GM12865 (cell line): ENCODE results near the gene RGS14.

Experiments
- DNase-seq: peaks from one replicate; pipeline ENCODE4 v3.0.0; 2010; ENCODE audit warnings: low read depth
- H3K4me3 ChIP-seq: 2 replicates; pipeline ENCODE4 v1.5.1; 2011; ENCODE audit warnings: mild to moderate bottlenecking, low read depth, low read length, control low read depth
- TF ChIP-seq, protein P1 (sequence below): IDR thresholded peaks from 2 replicates; pipeline ENCODE4 v1.5.1; 2011; ENCODE audit warnings: low read length, control low read depth, low read depth, inconsistent platforms; ENCODE audit not compliant: insufficient read depth; ENCODE audit errors: missing control alignments

RGS14 gene

DNA sequence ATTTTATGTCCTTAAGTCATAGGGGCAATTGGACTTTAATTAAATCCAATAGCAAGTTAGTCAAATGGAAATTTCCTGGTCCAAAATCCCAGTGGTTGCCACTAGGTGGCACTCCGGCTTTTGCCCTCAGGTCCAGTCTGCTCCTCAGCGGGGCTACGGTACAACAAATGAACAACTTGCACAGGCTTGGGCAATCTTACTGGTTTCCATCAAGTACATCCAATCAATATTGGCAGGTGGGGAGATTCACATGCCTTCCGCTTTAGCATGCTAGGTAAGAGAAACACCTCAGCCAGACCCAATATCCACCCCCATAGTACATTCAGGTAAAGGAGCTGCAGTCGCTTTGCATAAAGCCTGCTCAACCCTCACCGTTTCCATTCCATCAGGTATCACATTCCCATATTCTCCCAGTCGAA, 39.8 kb upstream of the RGS14 start:
- DNase-seq = peak; percentile 88
- TF ChIP-seq, protein P1, sequence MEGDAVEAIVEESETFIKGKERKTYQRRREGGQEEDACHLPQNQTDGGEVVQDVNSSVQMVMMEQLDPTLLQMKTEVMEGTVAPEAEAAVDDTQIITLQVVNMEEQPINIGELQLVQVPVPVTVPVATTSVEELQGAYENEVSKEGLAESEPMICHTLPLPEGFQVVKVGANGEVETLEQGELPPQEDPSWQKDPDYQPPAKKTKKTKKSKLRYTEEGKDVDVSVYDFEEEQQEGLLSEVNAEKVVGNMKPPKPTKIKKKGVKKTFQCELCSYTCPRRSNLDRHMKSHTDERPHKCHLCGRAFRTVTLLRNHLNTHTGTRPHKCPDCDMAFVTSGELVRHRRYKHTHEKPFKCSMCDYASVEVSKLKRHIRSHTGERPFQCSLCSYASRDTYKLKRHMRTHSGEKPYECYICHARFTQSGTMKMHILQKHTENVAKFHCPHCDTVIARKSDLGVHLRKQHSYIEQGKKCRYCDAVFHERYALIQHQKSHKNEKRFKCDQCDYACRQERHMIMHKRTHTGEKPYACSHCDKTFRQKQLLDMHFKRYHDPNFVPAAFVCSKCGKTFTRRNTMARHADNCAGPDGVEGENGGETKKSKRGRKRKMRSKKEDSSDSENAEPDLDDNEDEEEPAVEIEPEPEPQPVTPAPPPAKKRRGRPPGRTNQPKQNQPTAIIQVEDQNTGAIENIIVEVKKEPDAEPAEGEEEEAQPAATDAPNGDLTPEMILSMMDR = peak; percentile 88
- no peak overlapping the region for H3K4me3 ChIP-seq

DNA sequence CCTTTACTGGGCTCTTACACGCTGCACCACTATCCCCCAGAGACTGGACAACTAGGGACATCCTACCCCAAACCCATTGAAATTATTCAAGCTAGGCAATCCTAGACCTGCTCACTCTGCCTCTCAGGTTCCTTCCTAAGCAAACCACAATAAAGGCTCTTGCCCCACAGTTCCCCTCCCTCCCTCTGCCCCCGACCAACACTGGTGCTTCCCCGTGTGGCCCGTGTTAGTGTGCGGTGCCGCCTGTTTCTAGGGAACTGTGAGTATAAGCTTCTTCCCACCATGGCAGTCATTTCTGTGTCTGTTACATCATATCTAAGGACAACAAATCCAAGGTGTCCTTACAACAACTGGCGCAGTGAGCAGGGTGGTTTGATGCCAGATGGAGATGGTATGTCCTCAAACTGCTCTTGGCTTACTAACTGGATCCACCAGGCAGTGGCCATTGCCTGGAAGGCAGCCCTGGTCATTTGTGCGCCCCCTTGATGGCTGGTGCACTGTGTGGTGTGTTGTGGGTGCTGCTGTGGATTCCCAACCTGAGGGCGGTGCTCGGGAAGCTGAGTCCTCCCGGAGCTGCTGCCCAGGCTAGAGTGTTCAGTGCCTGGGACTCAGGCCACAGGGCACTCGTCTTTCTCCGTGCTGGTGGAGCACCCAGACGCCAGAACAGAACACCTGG, 37.7 kb upstream of the RGS14 start:
- DNase-seq = no peak
- no peak overlapping the region for H3K4me3 ChIP-seq
- TF ChIP-seq, protein P1 = no peak

DNA sequence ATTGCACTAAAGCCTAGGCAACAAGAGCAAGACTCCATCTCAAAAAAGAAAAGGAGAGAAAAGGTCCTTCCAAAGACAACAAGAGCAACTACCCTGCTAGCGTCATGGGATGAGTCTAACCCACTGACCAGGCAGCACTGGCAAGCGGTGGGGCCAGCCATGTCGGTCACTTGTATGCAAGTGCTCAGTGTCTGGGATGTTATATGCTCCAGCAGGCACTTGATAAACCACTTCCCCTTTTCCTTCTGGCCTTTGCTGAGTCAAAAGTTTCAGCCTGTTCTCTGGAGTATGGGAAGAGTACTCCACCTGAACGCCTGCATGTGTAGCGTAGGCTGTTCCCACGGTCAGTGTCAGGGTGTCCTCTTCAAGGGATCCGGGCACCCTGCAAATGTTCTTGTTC, 36.8 kb upstream of the RGS14 start:
- TF ChIP-seq, protein P1 = no peak
- no peak overlapping the region for H3K4me3 ChIP-seq
- DNase-seq = peak; percentile 28

DNA sequence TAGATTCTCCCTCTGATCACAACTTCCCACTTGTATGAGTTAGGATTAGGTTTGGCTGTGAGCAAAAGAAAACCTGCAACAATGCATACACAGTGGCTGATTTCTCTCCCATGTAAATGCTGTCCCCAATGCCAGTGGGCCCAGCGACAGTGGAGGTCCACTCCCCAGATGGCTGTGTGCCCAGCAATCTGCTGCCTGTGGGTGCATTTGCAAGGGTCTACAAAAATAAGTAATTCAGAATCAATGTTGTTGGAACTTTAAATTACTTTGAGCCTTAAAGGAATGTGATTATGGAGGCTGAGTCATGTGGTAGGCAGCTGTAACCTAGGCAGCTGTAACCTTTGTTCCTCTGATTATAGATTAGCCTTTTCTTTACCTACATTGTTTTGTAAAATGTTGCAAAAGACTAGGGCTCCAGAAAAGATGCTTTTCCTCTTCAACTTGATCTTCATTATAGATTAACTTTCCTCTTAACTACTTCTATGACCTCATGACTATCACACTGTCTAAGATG, 31.8 kb upstream of the RGS14 start:
- no peak for DNase-seq
- TF ChIP-seq, protein P1 = no peak
- H3K4me3 ChIP-seq = no peak overlapping the region

DNA sequence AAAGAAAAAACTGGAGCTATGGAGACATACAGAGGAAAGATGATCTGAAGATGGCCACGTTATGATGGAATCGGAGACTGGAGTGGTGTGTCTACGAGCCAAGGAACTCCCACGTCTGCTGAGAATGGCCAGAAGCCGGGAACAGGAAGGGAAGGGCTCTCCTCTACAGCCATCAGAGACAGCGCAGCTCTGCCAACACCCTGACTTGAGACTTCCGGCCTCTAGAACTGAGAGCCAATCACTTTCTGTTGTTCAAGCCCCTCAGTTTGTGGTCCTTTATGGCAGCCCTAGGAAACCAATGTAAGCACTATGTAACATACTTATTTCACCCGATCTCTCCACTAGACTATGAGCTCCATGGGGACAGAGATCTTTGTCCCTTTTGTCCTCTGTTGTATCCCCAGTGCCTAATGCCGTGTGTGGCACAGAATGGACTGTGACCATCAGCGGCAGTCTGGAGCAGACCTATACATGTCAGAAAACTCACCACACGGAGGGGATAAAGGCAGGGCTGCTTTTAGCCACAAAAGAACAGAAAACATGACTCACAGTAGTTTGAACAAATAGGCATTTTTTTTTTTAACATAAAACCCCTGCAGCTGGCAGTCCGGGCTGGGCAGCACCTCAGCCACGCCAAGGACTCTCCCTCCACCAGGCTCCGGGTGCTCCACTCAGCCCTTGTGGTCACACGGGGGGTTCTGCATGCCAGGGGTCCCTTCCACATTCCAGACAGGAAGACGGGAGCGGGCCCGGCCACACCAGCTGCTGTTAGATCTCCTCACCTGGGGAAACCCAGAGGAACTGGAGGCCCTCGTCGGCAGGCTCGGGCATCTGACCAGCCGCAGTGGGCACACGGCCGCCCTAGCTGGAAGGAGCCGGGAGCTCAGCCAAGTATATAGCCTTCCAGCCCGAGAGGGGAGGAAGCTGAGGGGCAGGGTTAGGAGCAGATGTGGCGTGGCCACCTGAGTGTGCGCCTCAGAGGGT, 29.9 kb upstream of the RGS14 start:
- TF ChIP-seq, protein P1 = no peak
- no peak overlapping the region for H3K4me3 ChIP-seq
- DNase-seq = no peak

DNA sequence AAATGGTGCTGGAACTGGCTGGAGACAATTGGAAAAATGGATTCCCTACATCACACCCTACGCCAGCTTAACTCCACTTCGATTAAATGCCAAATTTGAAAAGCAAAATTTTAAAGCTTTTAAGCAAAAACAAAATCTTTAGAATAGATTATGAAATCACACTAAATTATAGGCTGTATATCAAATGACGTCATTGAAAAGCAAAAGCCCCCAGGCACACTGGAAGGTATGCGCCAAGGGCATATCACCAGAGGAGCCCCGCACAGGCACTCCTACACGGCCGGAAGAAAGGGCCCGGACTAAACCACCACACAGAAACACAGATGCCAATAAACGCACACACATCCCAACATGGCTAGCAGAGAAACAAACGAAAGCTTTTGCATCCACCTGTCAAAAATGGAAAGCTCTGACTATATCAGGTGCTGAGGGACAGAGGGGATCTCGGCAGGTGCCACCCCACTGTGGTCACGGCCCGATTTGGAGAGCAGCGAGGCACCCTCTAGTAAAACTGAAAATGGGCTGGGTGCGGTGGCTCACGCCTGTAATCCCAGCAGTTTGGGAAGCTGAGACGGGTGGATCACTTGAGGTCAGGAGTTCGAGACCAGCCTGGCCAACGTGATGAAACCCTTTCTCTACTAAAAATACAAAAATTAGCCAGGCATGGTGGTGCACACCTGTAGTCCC, 29.0 kb upstream of the RGS14 start:
- H3K4me3 ChIP-seq = no peak overlapping the region
- TF ChIP-seq, protein P1 = no peak

More for the DNA sequence above, 29.0 kb upstream of the RGS14 start:
- no peak for DNase-seq
